Thyroid gland (tissue), 4 donors: Measurements from ENCODE around the gene RBM25.

Source experiments
- POLR2A ChIP-seq, 2 donors: fragments of 450-650 bp; IDR thresholded peaks; one replicate each; pipeline ENCODE4 v1.6.1; 2017; ENCODE audit warnings: antibody characterized with exemption in 2 of 2, mild to moderate bottlenecking in 2 of 2, moderate library complexity in 1 of 2
- TF ChIP-seq, protein P1 (sequence below), 6 experiments: fragments of 200-600 bp in 3 of 6; fragments of 450-650 bp in 3 of 6; sonication (generic) in 3 of 6; IDR thresholded peaks; one replicate each; pipeline ENCODE4 v1.5.1; 2016 to 2019; ENCODE audit warnings: antibody characterized with exemption in 6 of 6, mild to moderate bottlenecking in 2 of 6, inconsistent platforms in 1 of 6, moderate library complexity in 1 of 6

DNA sequence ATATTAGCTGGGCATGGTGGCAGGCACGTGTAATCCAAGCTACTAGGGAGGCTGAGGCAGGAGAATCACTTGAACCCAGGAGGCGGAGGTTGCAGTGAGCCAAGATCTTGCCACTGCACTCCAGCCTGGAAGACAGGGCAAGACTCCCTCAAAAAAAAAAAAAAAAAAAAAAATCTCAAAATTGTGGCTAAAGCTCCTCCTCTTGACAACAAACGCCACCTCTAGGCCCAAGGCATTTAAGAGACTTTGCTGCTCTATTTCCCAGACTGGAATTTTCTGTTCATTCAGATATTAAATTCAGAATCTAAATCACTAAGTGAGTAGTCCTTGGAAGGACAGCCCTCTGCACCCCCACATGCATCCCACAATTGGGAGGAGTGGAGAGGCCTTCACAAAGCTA lies 32.8 kb upstream of the RBM25 start:
- TF ChIP-seq, protein P1, sequence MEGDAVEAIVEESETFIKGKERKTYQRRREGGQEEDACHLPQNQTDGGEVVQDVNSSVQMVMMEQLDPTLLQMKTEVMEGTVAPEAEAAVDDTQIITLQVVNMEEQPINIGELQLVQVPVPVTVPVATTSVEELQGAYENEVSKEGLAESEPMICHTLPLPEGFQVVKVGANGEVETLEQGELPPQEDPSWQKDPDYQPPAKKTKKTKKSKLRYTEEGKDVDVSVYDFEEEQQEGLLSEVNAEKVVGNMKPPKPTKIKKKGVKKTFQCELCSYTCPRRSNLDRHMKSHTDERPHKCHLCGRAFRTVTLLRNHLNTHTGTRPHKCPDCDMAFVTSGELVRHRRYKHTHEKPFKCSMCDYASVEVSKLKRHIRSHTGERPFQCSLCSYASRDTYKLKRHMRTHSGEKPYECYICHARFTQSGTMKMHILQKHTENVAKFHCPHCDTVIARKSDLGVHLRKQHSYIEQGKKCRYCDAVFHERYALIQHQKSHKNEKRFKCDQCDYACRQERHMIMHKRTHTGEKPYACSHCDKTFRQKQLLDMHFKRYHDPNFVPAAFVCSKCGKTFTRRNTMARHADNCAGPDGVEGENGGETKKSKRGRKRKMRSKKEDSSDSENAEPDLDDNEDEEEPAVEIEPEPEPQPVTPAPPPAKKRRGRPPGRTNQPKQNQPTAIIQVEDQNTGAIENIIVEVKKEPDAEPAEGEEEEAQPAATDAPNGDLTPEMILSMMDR (IDR thresholded peaks at IDR 0.05), result no peak
- TF ChIP-seq POLR2A (IDR thresholded peaks at IDR 0.05), result no peak
